Measurements from ENCODE around the gene CFAP100. TPM values are rescaled to one million over a fixed set of nuclear protein-coding genes. Genes with fewer than 3 reads are reported as not detected.

The CFAP100 gene
- total RNA-seq, 1 donor from 2014 or later: not detected

DNA sequence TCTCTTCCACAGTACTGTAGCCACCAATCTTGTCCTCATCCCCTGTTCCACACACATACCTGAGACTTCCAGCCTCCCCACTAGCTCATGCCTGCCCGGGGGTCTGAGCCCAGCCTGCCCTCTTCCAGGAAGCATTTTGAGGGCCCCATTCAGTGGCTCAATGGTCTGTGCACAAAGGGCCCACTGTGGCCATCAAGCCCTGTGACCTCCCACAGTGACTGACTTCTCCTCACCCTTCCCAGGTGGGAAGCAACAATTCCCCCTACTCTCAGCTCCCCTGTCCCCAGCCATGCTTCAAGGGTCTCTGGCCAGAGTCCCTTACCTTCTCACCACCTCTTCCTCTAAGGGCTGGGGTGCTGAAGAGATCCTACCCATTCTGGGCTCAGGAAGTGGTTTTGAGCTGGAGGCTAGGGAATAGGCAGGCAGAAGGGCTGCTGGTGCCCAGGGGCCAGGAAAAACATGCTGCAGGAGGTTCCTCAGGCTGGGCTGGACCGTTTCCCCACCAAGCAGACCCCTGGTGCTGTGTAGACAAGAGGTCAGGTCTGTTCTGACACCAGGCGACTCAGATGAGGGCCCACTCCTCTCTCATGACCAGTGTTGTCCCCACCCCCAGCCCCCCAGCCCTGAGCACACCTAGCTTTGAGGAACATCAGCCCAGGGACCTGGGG is 34.5 kb upstream of the CFAP100 start:
- Histone ChIP-seq H3K4me1 (ENCODE audit: insufficient read depth, low read length) (peaks cover 21% of the 10 kb centered on the region), H3K4me2 (ENCODE audit: low read length) (no peak overlapping the region), H3K9me3 (ENCODE audit: insufficient read depth, low read depth, low read length) (no peaks in the 10 kb centered on the region), H2AFZ (ENCODE audit: low read depth, low read length) (no peak overlapping the region), H3K4me3 (ENCODE audit: insufficient read depth, low read depth, low read length) (no peak overlapping the region), H3K9ac (ENCODE audit: low read length) (no peak overlapping the region), H4K20me1 (ENCODE audit: insufficient read depth, low read length) (no peaks in the 10 kb centered on the region), H3K36me3 (ENCODE audit: insufficient read depth, low read length) (no peaks in the 10 kb centered on the region), H3K27ac (ENCODE audit: low read depth, low read length) (no peak overlapping the region), H3K79me2 (ENCODE audit: insufficient read depth, low read length) (no peaks in the 10 kb centered on the region), H3K27me3 (ENCODE audit: insufficient read depth, low read length) (peaks cover 27% of the 10 kb centered on the region)
- Mint-ChIP-seq H3K4me1 (ENCODE audit: low read depth, unreplicated experiment) (peaks cover 3% of the 10 kb centered on the region), H3K9me3 (ENCODE audit: unreplicated experiment) (no peaks in the 10 kb centered on the region), H3K4me3 (ENCODE audit: unreplicated experiment) (no peak overlapping the region), H3K27ac (ENCODE audit: unreplicated experiment) (no peak overlapping the region), H3K36me3 (ENCODE audit: low read depth, unreplicated experiment) (no peaks in the 10 kb centered on the region), H3K27me3 (ENCODE audit: low read depth, unreplicated experiment) (peaks cover 65% of the 10 kb centered on the region)
- no peak for FAIRE-seq
- TF ChIP-seq, protein P1, sequence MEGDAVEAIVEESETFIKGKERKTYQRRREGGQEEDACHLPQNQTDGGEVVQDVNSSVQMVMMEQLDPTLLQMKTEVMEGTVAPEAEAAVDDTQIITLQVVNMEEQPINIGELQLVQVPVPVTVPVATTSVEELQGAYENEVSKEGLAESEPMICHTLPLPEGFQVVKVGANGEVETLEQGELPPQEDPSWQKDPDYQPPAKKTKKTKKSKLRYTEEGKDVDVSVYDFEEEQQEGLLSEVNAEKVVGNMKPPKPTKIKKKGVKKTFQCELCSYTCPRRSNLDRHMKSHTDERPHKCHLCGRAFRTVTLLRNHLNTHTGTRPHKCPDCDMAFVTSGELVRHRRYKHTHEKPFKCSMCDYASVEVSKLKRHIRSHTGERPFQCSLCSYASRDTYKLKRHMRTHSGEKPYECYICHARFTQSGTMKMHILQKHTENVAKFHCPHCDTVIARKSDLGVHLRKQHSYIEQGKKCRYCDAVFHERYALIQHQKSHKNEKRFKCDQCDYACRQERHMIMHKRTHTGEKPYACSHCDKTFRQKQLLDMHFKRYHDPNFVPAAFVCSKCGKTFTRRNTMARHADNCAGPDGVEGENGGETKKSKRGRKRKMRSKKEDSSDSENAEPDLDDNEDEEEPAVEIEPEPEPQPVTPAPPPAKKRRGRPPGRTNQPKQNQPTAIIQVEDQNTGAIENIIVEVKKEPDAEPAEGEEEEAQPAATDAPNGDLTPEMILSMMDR (IDR thresholded peaks at IDR 0.05; ENCODE audit: insufficient read depth, low read depth, low read length): no peak
- no peak for TF ChIP-seq EZH2 (IDR thresholded peaks at IDR 0.05; ENCODE audit: insufficient read depth, low read length)
- DNase-seq (ENCODE audit: low read depth): no peak

DNA sequence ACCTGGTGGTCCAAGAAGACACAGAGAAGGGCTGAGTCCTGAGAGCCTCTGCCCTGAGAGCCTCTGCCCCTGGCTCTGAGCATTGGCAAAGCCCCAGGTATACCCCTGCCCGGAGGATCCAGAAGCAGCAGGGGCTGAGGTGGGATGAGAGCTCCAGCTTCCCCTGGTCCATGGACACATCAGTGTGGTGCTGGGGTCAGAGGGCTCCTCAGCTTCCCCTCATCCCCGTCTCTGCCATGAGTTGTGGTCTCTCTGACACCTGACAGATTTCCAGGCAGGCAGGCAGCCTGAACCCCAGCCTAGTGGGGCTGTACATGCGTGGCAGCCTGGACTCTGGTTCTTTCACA is 34.0 kb upstream of the CFAP100 start:
- Mint-ChIP-seq H3K4me3 (ENCODE audit: unreplicated experiment) (no peak overlapping the region), H3K27ac (ENCODE audit: unreplicated experiment) (no peak overlapping the region), H3K9me3 (ENCODE audit: unreplicated experiment) (no peaks in the 10 kb centered on the region), H3K4me1 (ENCODE audit: low read depth, unreplicated experiment) (peaks cover 3% of the 10 kb centered on the region), H3K27me3 (ENCODE audit: low read depth, unreplicated experiment) (peaks cover 60% of the 10 kb centered on the region), H3K36me3 (ENCODE audit: low read depth, unreplicated experiment) (no peaks in the 10 kb centered on the region)
- H3K4me3 ChIP-seq (ENCODE audit: insufficient read depth, low read depth, low read length): no peak overlapping the region
- H3K36me3 ChIP-seq (ENCODE audit: insufficient read depth, low read length): no peaks in the 10 kb centered on the region
- no peak overlapping the region for H3K9ac ChIP-seq (ENCODE audit: low read length)
- DNase-seq (ENCODE audit: low read depth) (no peak), FAIRE-seq (no peak)
- H3K27ac ChIP-seq (ENCODE audit: low read depth, low read length): no peak overlapping the region
- H4K20me1 ChIP-seq (ENCODE audit: insufficient read depth, low read length): no peaks in the 10 kb centered on the region
- no peaks in the 10 kb centered on the region for H3K79me2 ChIP-seq (ENCODE audit: insufficient read depth, low read length)
- no peak overlapping the region for H3K4me2 ChIP-seq (ENCODE audit: low read length)
- no peaks in the 10 kb centered on the region for H3K9me3 ChIP-seq (ENCODE audit: insufficient read depth, low read depth, low read length)
- no peak overlapping the region for H2AFZ ChIP-seq (ENCODE audit: low read depth, low read length)
- TF ChIP-seq, protein P1 (IDR thresholded peaks at IDR 0.05; ENCODE audit: insufficient read depth, low read depth, low read length): no peak
- TF ChIP-seq EZH2 (IDR thresholded peaks at IDR 0.05; ENCODE audit: insufficient read depth, low read length): no peak
- peaks cover 27% of the 10 kb centered on the region for H3K27me3 ChIP-seq (ENCODE audit: insufficient read depth, low read length)
- peaks cover 21% of the 10 kb centered on the region for H3K4me1 ChIP-seq (ENCODE audit: insufficient read depth, low read length)

DNA sequence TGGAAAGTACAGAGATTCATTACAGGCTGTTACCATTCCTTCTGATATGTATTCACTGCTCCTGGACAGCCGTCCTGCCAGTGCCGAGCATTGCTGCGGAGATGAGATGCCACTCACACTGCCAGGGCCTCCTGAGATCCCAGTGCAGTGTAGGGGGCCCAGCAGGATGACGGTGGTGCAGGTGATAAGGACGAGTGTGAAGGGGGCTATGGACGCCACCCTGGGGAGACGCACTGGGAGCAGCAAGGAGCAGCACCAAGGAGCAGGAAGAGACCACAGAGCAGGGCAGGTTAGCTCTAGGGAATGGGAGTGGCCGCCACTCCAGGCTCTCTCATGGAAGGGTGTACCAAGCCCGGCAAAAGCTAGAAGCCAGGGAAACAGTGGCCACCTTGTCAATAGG is 33.5 kb upstream of the CFAP100 start:
- Histone ChIP-seq H3K4me1 (ENCODE audit: insufficient read depth, low read length) (peaks cover 16% of the 10 kb centered on the region), H4K20me1 (ENCODE audit: insufficient read depth, low read length) (no peaks in the 10 kb centered on the region), H3K4me3 (ENCODE audit: insufficient read depth, low read depth, low read length) (no peak overlapping the region), H3K27me3 (ENCODE audit: insufficient read depth, low read length) (peaks cover 27% of the 10 kb centered on the region), H3K79me2 (ENCODE audit: insufficient read depth, low read length) (no peaks in the 10 kb centered on the region), H2AFZ (ENCODE audit: low read depth, low read length) (no peak overlapping the region), H3K9ac (ENCODE audit: low read length) (no peak overlapping the region), H3K36me3 (ENCODE audit: insufficient read depth, low read length) (no peaks in the 10 kb centered on the region), H3K27ac (ENCODE audit: low read depth, low read length) (no peak overlapping the region), H3K9me3 (ENCODE audit: insufficient read depth, low read depth, low read length) (no peaks in the 10 kb centered on the region), H3K4me2 (ENCODE audit: low read length) (no peak overlapping the region)
- FAIRE-seq: no peak
- Mint-ChIP-seq H3K27ac (ENCODE audit: unreplicated experiment) (no peak overlapping the region), H3K4me1 (ENCODE audit: low read depth, unreplicated experiment) (peaks cover 2% of the 10 kb centered on the region), H3K36me3 (ENCODE audit: low read depth, unreplicated experiment) (no peaks in the 10 kb centered on the region), H3K27me3 (ENCODE audit: low read depth, unreplicated experiment) (peaks cover 58% of the 10 kb centered on the region), H3K9me3 (ENCODE audit: unreplicated experiment) (no peaks in the 10 kb centered on the region), H3K4me3 (ENCODE audit: unreplicated experiment) (no peak overlapping the region)
- TF ChIP-seq EZH2 (IDR thresholded peaks at IDR 0.05; ENCODE audit: insufficient read depth, low read length): no peak
- TF ChIP-seq, protein P1 (IDR thresholded peaks at IDR 0.05; ENCODE audit: insufficient read depth, low read depth, low read length): no peak
- DNase-seq (ENCODE audit: low read depth): no peak
